ENCODE results near the gene BAD. TPM values are rescaled to one million over a fixed set of nuclear protein-coding genes. Genes with fewer than 3 reads are reported as not detected.

The BAD gene
- total and polyA plus RNA-seq, 4 donors: 16.0 to 39.5 (median 30.2) TPM

GRCh38 chr11:64229090-64229743 is 55.2 kb downstream of the BAD start:
- Histone ChIP-seq H3K4me1 (ENCODE audit: control insufficient read depth in 4 of 4, insufficient read depth in 4 of 4, low read length in 3 of 4) (peaks cover 17 to 56% (median 34%) of the 10 kb centered on the region in 4 donors), H3K4me3 (ENCODE audit: low read depth in 1 of 3, low read length in 3 of 3) (no peak overlapping the region), H3K27me3 (ENCODE audit: control insufficient read depth in 4 of 4, insufficient read depth in 4 of 4, low read length in 3 of 4) (no peaks in the 10 kb centered on the region), H3K9ac (ENCODE audit: low read depth in 1 of 2, low read length in 2 of 2) (no peak overlapping the region), H3K9me3 (ENCODE audit: control insufficient read depth in 4 of 4, low read length in 3 of 4) (no peaks in the 10 kb centered on the region), H3K36me3 (ENCODE audit: control insufficient read depth in 4 of 4, insufficient read depth in 3 of 4, low read depth in 1 of 4, low read length in 3 of 4) (peaks cover 0 to under 1% (median 0%) of the 10 kb centered on the region in 4 donors), H3K27ac (ENCODE audit: low read depth in 1 of 2, low read length in 2 of 2) (peak overlapping the region in 1 of 2 donors; percentile 92)
- DNase-seq (ENCODE audit: low spot score): no peak
- 90% methylated on average over 12 of the region's 12 CpGs for WGBS
- TF ChIP-seq MAX (IDR thresholded peaks at IDR 0.05): no peak
- no peak for TF ChIP-seq GABPA (IDR thresholded peaks at IDR 0.05 in 1 of 2, conservative IDR thresholded peaks at IDR 0.05 in 1 of 2)
- TF ChIP-seq JUND (IDR thresholded peaks at IDR 0.05): no peak
- TF ChIP-seq YY1 (IDR thresholded peaks at IDR 0.05): no peak
- no peak for TF ChIP-seq SP1 (IDR thresholded peaks at IDR 0.05)
- TF ChIP-seq EGR1 (IDR thresholded peaks at IDR 0.05; ENCODE audit: low read depth in 2 of 2): no peak
- TF ChIP-seq HNF4A (conservative IDR thresholded peaks at IDR 0.05): no peak
- no peak for TF ChIP-seq ZBTB33 (IDR thresholded peaks at IDR 0.05)
- TF ChIP-seq FOXA1 (IDR thresholded peaks at IDR 0.05): no peak
- no peak for TF ChIP-seq RXRA (IDR thresholded peaks at IDR 0.05)
- TF ChIP-seq RAD21 (IDR thresholded peaks at IDR 0.05): no peak
- no peak for TF ChIP-seq HNF4G (IDR thresholded peaks at IDR 0.05)

- 88% methylated on average over 3 of the region's 3 CpGs for WGBS
- no peaks in the 10 kb centered on the region for H3K9me3 ChIP-seq (ENCODE audit: control insufficient read depth in 4 of 4, low read length in 3 of 4)
- TF ChIP-seq ATF3 (IDR thresholded peaks at IDR 0.05) (no peak), YY1 (IDR thresholded peaks at IDR 0.05) (no peak), REST (IDR thresholded peaks at IDR 0.05) (no peak), FOXA2 (IDR thresholded peaks at IDR 0.05) (no peak), CTCF (IDR thresholded peaks at IDR 0.05; ENCODE audit: low read depth, low read length, missing input control) (no peak), RXRA (IDR thresholded peaks at IDR 0.05) (no peak), MAX (IDR thresholded peaks at IDR 0.05) (no peak), GABPA (IDR thresholded peaks at IDR 0.05 in 1 of 2, conservative IDR thresholded peaks at IDR 0.05 in 1 of 2) (no peak)
- no peaks in the 10 kb centered on the region for H3K27me3 ChIP-seq (ENCODE audit: control insufficient read depth in 4 of 4, insufficient read depth in 4 of 4, low read length in 3 of 4)
- no peak for DNase-seq (ENCODE audit: low spot score)
- H3K27ac ChIP-seq (ENCODE audit: low read depth in 1 of 2, low read length in 2 of 2): no peak overlapping the region
- H3K9ac ChIP-seq (ENCODE audit: low read depth in 1 of 2, low read length in 2 of 2): peak overlapping the region in 1 of 2 donors; percentile 89
- peaks cover 0 to 14% (median 6%) of the 10 kb centered on the region in 4 donors for H3K36me3 ChIP-seq (ENCODE audit: control insufficient read depth in 4 of 4, insufficient read depth in 3 of 4, low read depth in 1 of 4, low read length in 3 of 4)
- peaks cover 14 to 47% (median 30%) of the 10 kb centered on the region in 4 donors for H3K4me1 ChIP-seq (ENCODE audit: control insufficient read depth in 4 of 4, insufficient read depth in 4 of 4, low read length in 3 of 4)
- peak overlapping the region in 1 of 3 donors; percentile 51 for H3K4me3 ChIP-seq (ENCODE audit: low read depth in 1 of 3, low read length in 3 of 3)
These were observed 57.0 kb downstream of the BAD start for GRCh38 chr11:64227405-64227956.
